GM19328 (cell line): ENCODE results near the gene AKAP7.

ENCODE experiments used
- ATAC-seq: cut with Tn5 transposase; IDR thresholded peaks from one replicate; pipeline ENCODE4 v1.9.1; 2021; ENCODE audit warnings: mild to moderate bottlenecking, moderate library complexity; ENCODE audit not compliant: unreplicated experiment

The AKAP7 gene

GRCh38 chr6:131132360-131132759 is 2.9 kb upstream of the AKAP7 start:
- ATAC-seq, result no peak

DNA sequence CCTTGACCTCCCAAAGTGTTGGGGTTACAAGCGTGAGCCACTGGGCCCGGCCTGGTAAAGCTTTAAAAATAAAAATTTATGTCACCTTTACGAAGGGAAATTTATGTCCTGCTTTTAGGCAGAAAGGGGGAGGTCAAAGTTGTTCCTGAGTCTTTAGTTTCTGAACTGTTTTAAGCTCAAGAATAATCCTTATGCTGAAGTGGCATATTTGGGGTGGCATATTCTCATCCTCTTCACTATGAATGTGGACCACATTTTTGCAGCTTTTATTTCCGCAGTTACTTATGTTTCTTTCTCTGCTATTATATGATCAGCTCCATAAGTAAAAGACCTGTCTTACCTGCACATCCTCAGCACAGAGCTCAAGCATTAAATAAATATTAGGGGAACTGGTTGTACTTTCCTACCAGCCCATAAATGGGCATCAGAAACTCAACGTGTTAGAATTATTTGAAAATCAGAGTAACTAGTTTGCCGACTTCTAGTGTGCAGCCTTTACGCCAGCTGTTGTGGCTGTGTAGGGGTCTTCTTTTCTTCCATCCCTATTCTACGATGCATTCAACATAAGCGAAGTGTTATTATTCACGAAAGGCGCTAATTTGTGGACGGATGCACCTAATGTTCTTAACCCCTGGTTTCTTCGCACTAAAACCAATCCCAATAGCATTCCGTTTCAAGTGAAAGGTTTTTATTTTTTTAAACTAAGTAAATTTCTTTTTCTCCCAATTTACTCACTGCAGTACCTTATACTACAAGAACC is 867 bp upstream of the AKAP7 start:
- no peak for ATAC-seq

DNA sequence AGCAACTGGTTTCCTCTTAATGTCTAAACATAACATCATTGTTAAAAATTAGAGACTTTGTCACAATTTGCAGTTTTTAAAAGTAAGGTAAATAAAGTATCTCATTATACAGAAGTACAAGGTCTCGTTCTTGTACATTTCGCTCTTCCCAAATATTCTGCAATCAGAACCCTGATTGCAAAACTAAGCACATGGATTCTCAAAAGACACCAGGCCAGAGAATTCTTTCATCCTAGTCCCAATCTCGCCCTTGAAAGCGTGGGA is 355 bp upstream of the AKAP7 start:
- ATAC-seq, result no peak

GRCh38 chr6:131136021-131136786 is 937 bp downstream of the AKAP7 start:
- ATAC-seq, result no peak

- no peak for ATAC-seq
Measured at GRCh38 chr6:131139599-131139998, 4.3 kb downstream of the AKAP7 start.

GRCh38 chr6:131143319-131143718 is 8.1 kb downstream of the AKAP7 start:
- ATAC-seq, result no peak

- ATAC-seq, result no peak
Measured at GRCh38 chr6:131146865-131147264, 11.6 kb downstream of the AKAP7 start.

DNA sequence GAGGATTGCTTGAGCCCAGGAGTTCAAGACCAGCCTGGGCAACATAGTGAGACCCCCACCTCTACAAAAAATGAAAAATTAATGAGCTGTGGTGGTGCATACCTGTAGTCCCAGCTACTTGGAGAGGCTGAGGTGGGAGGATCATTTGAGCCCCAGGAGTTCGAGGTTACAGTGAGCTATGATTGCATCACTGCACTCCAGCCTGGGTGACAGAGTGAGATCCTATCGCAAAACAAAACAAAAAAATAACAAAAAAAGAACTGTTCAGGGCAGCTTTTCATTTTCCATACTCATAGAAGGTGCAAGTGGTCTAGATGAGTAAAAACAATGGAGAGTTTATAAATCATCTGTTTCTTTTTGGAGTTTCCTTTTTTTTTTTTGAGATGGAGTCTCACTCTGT is 21.1 kb downstream of the AKAP7 start:
- ATAC-seq, result no peak

- no peak for ATAC-seq
Measured at GRCh38 chr6:131159578-131159977, 24.3 kb downstream of the AKAP7 start.

DNA sequence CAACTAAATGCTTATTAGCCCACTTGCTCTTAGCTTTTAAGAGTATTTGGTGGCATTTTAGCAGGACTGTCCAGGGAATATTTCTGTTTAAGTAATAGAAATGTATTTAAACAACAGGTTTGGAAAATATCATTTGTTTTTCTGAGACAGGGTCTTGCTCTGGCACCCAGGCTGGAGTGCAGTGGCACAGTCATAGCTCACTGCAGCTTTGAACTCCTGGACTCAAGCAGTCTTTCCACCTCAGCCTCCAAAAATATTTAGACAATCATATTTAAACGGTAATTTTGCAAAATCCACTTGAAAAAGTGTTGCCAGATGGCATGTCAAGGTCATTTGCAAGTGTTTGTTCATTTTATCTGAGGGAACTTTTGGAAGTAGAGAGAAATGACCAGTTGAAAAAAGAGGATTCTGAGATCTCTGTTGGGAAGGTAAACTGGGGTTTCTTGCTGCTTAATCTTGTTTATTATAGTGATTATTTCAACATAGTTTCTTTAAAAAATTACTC is 25.0 kb downstream of the AKAP7 start:
- no peak for ATAC-seq

DNA sequence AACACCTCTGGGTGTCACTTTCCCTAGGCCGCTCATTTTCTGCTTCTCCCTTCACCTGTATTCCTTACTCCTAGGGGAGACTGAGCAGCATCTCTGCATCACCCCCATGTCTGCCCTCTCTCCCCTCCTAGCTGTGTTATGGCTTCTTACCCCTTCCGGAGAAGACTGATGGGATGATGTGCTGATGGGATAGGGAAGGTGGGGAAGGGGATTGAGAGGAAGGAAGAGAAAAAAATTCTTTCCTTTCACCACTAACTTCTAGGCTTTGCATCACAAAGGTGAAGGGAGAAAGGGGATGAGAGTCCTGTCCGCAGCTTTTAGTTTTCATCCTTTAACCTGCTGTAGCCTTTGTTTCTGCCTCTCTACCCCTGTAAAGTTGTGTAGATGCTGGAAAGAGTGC is 26.7 kb downstream of the AKAP7 start:
- ATAC-seq, result no peak

- no peak for ATAC-seq
Measured at GRCh38 chr6:131163886-131164285, 28.6 kb downstream of the AKAP7 start.

GRCh38 chr6:131164506-131164905 is 29.2 kb downstream of the AKAP7 start:
- no peak for ATAC-seq

GRCh38 chr6:131167773-131168172 is 32.5 kb downstream of the AKAP7 start:
- ATAC-seq, result no peak

- ATAC-seq, result no peak
Measured at GRCh38 chr6:131169613-131170012, 34.3 kb downstream of the AKAP7 start.

GRCh38 chr6:131172222-131172621 is 37.0 kb downstream of the AKAP7 start:
- ATAC-seq, result no peak

GRCh38 chr6:131173680-131174079 is 38.4 kb downstream of the AKAP7 start:
- ATAC-seq, result no peak

GRCh38 chr6:131175564-131175963 is 40.3 kb downstream of the AKAP7 start:
- ATAC-seq, result no peak

DNA sequence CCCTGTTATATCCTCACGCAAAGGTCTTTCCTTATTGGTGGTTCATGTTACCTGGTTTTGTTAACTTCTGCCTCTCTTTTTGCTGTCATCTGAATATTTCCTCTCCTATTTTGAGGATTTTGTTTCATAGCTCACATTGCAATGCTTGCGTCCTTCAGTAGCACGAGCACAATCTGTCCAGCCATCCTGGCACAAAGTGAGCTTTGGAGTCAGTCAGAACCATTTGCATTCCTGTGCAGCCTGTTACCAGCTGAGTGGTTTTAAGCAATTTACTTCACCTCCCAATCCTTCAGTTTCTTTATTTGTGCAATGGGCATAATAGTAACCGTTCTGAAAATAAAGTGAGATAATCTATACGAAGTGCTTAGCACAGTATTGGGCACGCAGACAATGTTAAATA is 42.7 kb downstream of the AKAP7 start:
- no peak for ATAC-seq

GRCh38 chr6:131182991-131183425 is 47.7 kb downstream of the AKAP7 start:
- no peak for ATAC-seq

DNA sequence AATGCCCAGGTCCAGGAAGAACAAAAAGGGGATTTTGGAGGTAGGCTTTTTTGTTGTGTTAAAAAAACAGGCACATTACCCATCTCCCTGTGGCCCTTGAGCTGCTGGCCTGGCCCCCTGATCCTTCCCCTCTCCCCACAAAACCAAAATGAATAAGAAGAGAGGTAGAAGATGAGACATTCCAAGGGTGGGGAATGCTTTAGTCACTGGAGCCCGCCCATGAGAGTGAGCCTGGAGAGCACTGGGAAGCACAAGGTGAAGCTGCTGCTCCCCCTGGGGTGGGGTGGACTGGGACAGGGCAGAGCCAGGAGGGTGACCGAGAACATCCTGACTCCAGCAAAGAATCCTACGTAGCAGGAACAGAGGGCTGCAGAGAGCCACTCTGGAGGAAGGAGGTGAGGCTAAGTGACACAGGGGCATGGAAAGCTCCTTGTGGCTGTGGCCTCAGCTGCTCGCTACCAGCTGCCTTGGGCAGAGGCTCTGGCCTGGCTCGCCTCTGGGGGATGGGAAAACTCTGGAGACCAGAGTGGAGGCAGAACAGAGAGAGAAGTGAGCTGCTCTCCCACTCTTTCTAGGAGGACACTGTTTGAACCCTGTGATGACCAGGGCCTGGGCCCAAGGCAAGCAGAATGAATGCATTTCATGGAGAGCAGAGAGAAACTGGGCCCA is 48.3 kb downstream of the AKAP7 start:
- ATAC-seq, result no peak

- ATAC-seq, result no peak
Measured at GRCh38 chr6:131191590-131191989, 56.3 kb downstream of the AKAP7 start.
